Ascending aorta (tissue), 2 donors: ENCODE measurements around the gene DNMT1. TPM values are rescaled to one million over a fixed set of nuclear protein-coding genes. Genes with fewer than 3 reads are reported as not detected.
"Not testable (repeated sequence)": the region's sequence is repeated elsewhere in the genome, so short reads cannot be mapped to it uniquely, and the experiment has no call there.

Experiments
- DNase-seq, 2 donors: peaks; one replicate each; pipeline ENCODE4 v3.0.0-alpha.2; 2019; ENCODE audit warnings: low spot score in 2 of 2
- H3K27ac ChIP-seq, 2 donors: fragments of 200-600 bp; sonication (generic); one replicate each; pipeline ENCODE4 v1.5.1; 2016 to 2017; ENCODE audit warnings: mild to moderate bottlenecking in 1 of 2
- H3K27me3 ChIP-seq: fragments of 200-600 bp; sonication (generic); one replicate; pipeline ENCODE4 v1.5.1; 2017
- H3K36me3 ChIP-seq, 2 donors: fragments of 200-600 bp; sonication (generic); one replicate each; pipeline ENCODE4 v1.5.1; 2016
- H3K4me1 ChIP-seq, 2 donors: fragments of 200-600 bp; sonication (generic); one replicate each; pipeline ENCODE4 v1.5.1; 2016 to 2017; ENCODE audit warnings: mild to moderate bottlenecking in 1 of 2
- H3K4me3 ChIP-seq, 2 donors: fragments of 200-600 bp; sonication (generic); one replicate each; pipeline ENCODE4 v1.5.1; 2016 to 2017; ENCODE audit warnings: mild to moderate bottlenecking in 1 of 2
- H3K9me3 ChIP-seq, 2 donors: fragments of 200-600 bp; sonication (generic); one replicate each; pipeline ENCODE4 v1.5.1; 2016
- intact Hi-C: fragments of 100-400 bp; cut with DNase I; formaldehyde crosslinking; loops from one replicate; pipeline ENCODE4 v1.15.1; 2023
- total RNA-seq: library from RNA; depleted of rRNA; stranded (reverse); fragments of >200 nt; gene quantifications from one replicate; pipeline ENCODE4 v1.1.0, GENCODE V29; 2016
- TF ChIP-seq, protein P1 (sequence below), 3 experiments: fragments of 200-600 bp in 2 of 3; fragments of 450-650 bp in 1 of 3; sonication (generic) in 2 of 3; IDR thresholded peaks; one replicate each; pipeline ENCODE4 v1.5.1; 2016 to 2019; ENCODE audit warnings: antibody characterized with exemption in 3 of 3, mild to moderate bottlenecking in 1 of 3, moderate library complexity in 1 of 3

The DNMT1 gene
- total RNA-seq, 1 donor from 2014 or later = 54.0 TPM

- no peak overlapping the region for H3K27ac ChIP-seq
- H3K27me3 ChIP-seq = no peaks in the 10 kb centered on the region
- H3K4me1 ChIP-seq = no peaks in the 10 kb centered on the region
- H3K36me3 ChIP-seq = peaks cover 22 to 58% of the 10 kb centered on the region in 2 donors
- no peaks in the 10 kb centered on the region for H3K9me3 ChIP-seq
- TF ChIP-seq, protein P1, sequence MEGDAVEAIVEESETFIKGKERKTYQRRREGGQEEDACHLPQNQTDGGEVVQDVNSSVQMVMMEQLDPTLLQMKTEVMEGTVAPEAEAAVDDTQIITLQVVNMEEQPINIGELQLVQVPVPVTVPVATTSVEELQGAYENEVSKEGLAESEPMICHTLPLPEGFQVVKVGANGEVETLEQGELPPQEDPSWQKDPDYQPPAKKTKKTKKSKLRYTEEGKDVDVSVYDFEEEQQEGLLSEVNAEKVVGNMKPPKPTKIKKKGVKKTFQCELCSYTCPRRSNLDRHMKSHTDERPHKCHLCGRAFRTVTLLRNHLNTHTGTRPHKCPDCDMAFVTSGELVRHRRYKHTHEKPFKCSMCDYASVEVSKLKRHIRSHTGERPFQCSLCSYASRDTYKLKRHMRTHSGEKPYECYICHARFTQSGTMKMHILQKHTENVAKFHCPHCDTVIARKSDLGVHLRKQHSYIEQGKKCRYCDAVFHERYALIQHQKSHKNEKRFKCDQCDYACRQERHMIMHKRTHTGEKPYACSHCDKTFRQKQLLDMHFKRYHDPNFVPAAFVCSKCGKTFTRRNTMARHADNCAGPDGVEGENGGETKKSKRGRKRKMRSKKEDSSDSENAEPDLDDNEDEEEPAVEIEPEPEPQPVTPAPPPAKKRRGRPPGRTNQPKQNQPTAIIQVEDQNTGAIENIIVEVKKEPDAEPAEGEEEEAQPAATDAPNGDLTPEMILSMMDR (IDR thresholded peaks at IDR 0.05) = no peak
- no peak for DNase-seq
- no peak overlapping the region for H3K4me3 ChIP-seq
- intact Hi-C loops = no loop called here
Measured at GRCh38 chr19:10180459-10180858, 14.3 kb downstream of the DNMT1 start.

DNA sequence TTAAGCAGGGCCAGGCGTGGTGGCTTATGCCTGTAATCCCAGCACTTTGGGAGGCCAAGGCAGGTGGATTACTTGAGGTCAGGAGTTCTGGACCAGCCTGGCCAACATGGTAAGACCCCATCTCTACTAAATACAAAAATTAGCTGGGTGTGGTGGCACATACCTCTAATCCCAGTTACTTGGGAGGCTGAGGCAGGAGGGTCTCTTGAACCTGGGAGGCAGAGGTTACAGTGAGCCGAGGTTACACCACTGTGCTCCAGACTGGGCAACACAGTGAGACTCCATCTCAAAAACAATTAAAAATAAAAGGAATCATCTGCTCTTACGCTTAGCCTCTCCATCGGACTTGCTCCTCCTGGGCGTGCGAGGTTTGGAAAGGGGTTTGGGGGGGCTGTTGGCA, 14.7 kb downstream of the DNMT1 start:
- intact Hi-C loops = not testable (repeated sequence)
- H3K36me3 ChIP-seq = peaks cover 21 to 62% of the 10 kb centered on the region in 2 donors

DNA sequence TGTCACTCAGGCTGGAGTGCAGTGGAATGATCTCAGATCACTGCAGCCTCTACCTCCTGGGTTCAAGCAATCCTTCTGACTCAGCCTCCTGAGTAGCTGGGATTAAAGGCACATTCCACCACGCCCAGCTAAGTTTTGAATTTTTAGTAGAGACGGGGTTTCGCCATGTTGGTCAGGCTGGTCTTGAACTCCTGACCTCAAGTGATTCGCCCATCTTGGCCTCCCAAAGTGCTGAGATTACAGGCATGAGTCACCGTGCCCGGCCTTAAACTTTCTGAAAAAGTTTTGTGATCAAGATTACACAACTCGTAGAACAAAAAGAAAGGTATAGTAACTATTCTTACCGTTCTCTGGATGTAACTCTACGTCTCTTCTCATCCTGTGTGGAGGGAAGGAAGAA, 21.2 kb downstream of the DNMT1 start:
- peaks cover 18 to 73% of the 10 kb centered on the region in 2 donors for H3K36me3 ChIP-seq

More for the DNA sequence above, 14.7 kb downstream of the DNMT1 start:
- H3K9me3 ChIP-seq, H3K27me3 ChIP-seq, H3K27ac ChIP-seq, H3K4me1 ChIP-seq, H3K4me3 ChIP-seq, DNase-seq: not testable (repeated sequence)

GRCh38 chr19:10168386-10168948, 26.3 kb downstream of the DNMT1 start:
- H3K36me3 ChIP-seq = peaks cover 30 to 69% of the 10 kb centered on the region in 2 donors
- no peaks in the 10 kb centered on the region for H3K9me3 ChIP-seq
- no peak for DNase-seq
- no peak overlapping the region for H3K4me3 ChIP-seq
- no peak overlapping the region for H3K27ac ChIP-seq
- H3K27me3 ChIP-seq = no peaks in the 10 kb centered on the region
- intact Hi-C loops = no loop called here
- TF ChIP-seq, protein P1 (IDR thresholded peaks at IDR 0.05) = no peak
- no peaks in the 10 kb centered on the region for H3K4me1 ChIP-seq

More for the DNA sequence above, 21.2 kb downstream of the DNMT1 start:
- Histone ChIP-seq H3K4me3 (no peak overlapping the region), H3K9me3 (no peaks in the 10 kb centered on the region), H3K27ac (no peak overlapping the region), H3K27me3 (no peaks in the 10 kb centered on the region), H3K4me1 (no peaks in the 10 kb centered on the region)
- no peak for DNase-seq
- intact Hi-C loops = no loop called here
- TF ChIP-seq, protein P1 (IDR thresholded peaks at IDR 0.05) = no peak

GRCh38 chr19:10167459-10167858, 27.3 kb downstream of the DNMT1 start:
- Histone ChIP-seq H3K4me1 (no peaks in the 10 kb centered on the region), H3K27me3 (no peaks in the 10 kb centered on the region), H3K36me3 (peaks cover 35 to 68% of the 10 kb centered on the region in 2 donors), H3K27ac (no peak overlapping the region), H3K4me3 (no peak overlapping the region), H3K9me3 (no peaks in the 10 kb centered on the region)
- intact Hi-C loops = no loop called here
- TF ChIP-seq, protein P1 (IDR thresholded peaks at IDR 0.05) = no peak
- no peak for DNase-seq

DNA sequence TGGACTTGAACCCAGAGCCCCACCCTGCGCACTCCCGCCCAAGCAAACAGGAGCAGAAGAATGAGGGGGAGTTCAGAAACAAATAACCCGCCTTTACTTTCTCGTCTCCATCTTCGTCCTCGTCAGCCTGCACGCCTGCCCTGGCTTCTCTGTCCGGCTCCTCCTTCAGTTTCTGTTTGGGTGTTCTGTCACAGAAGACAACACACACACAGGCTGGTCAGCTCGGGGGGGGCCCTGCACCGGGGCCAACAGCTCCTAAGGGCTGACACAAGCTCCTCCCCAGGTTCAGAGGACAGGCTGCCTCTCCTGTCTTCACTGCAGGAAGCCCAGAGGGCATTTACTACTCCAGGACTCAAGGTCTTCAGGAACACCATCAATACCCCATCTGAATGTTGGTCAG, 28.3 kb downstream of the DNMT1 start:
- H3K9me3 ChIP-seq, H3K4me3 ChIP-seq, H3K27ac ChIP-seq, H3K27me3 ChIP-seq, DNase-seq, H3K4me1 ChIP-seq, intact Hi-C loops: not testable (repeated sequence)
- H3K36me3 ChIP-seq = peaks cover 32 to 69% of the 10 kb centered on the region in 2 donors

GRCh38 chr19:10166046-10166445, 28.7 kb downstream of the DNMT1 start:
- H3K27ac ChIP-seq = no peak overlapping the region
- H3K27me3 ChIP-seq = no peaks in the 10 kb centered on the region
- intact Hi-C loops = no loop called here
- H3K36me3 ChIP-seq = peaks cover 31 to 69% of the 10 kb centered on the region in 2 donors
- H3K4me1 ChIP-seq = no peaks in the 10 kb centered on the region
- no peaks in the 10 kb centered on the region for H3K9me3 ChIP-seq
- no peak for DNase-seq
- H3K4me3 ChIP-seq = no peak overlapping the region
- TF ChIP-seq, protein P1 (IDR thresholded peaks at IDR 0.05) = no peak
